Osteoblast (primary cell): Measurements from ENCODE around the gene LENG9. TPM values are rescaled to one million over a fixed set of nuclear protein-coding genes. Genes with fewer than 3 reads are reported as not detected.

ENCODE experiments used
- DNase-seq: peaks from one replicate; pipeline ENCODE4 v3.0.0; 2011; ENCODE audit warnings: low spot score, mixed read lengths; ENCODE audit not compliant: insufficient read length; ENCODE audit errors: missing footprints
- H2AFZ ChIP-seq: 2 replicates; pipeline ENCODE4 v1.6.0; 2011; ENCODE audit warnings: mild to moderate bottlenecking, low read length
- H3K27ac ChIP-seq: 2 replicates; pipeline ENCODE4 v1.5.1; 2011; ENCODE audit warnings: mild to moderate bottlenecking, low read depth, low read length, moderate library complexity
- H3K27me3 ChIP-seq: 2 replicates; pipeline ENCODE4 v1.6.0; 2012; ENCODE audit warnings: mild to moderate bottlenecking, control low read depth, inconsistent platforms, low read length, moderate library complexity; ENCODE audit not compliant: insufficient read depth
- H3K36me3 ChIP-seq: 2 replicates; pipeline ENCODE4 v1.5.1; 2011; ENCODE audit warnings: mild to moderate bottlenecking, low read length, control low read depth, moderate library complexity; ENCODE audit not compliant: insufficient read depth
- H3K4me1 ChIP-seq: 2 replicates; pipeline ENCODE4 v1.5.1; 2011; ENCODE audit warnings: mild to moderate bottlenecking, low read length, control low read depth, moderate library complexity; ENCODE audit not compliant: insufficient read depth
- H3K4me2 ChIP-seq: 2 replicates; pipeline ENCODE4 v1.6.0; 2011; ENCODE audit warnings: mild to moderate bottlenecking, low read length; ENCODE audit not compliant: insufficient read depth
- H3K4me3 ChIP-seq: fragments of 200-600 bp; sonication (generic); 3 replicates; pipeline ENCODE4 v1.5.1; 2012; ENCODE audit warnings: mild to moderate bottlenecking, low read length, inconsistent platforms; ENCODE audit not compliant: insufficient read depth
- H3K79me2 ChIP-seq: 2 replicates; pipeline ENCODE4 v1.6.0; 2012; ENCODE audit warnings: mild to moderate bottlenecking, low read length, control low read depth, inconsistent platforms; ENCODE audit not compliant: insufficient read depth
- H3K9me3 ChIP-seq: 2 replicates; pipeline ENCODE4 v1.5.1; 2011; ENCODE audit warnings: low read depth, low read length, control low read depth
- H4K20me1 ChIP-seq: 2 replicates; pipeline ENCODE4 v1.6.0; 2012; ENCODE audit warnings: mild to moderate bottlenecking, low read length, control low read depth; ENCODE audit not compliant: insufficient read depth
- total RNA-seq: library from RNA; depleted of rRNA; stranded (reverse); fragments of >200 nt; gene quantifications from 2 replicates; pipeline ENCODE4 v1.2.3, GENCODE V29; 2012
- TF ChIP-seq, protein P1 (sequence below): IDR thresholded peaks from 2 replicates; pipeline ENCODE4 v1.5.1; 2011; ENCODE audit warnings: mild to moderate bottlenecking, low read depth, low read length, moderate library complexity; ENCODE audit errors: extremely low read depth

LENG9 gene
- total RNA-seq, 1 donor: 21.4 TPM

DNA sequence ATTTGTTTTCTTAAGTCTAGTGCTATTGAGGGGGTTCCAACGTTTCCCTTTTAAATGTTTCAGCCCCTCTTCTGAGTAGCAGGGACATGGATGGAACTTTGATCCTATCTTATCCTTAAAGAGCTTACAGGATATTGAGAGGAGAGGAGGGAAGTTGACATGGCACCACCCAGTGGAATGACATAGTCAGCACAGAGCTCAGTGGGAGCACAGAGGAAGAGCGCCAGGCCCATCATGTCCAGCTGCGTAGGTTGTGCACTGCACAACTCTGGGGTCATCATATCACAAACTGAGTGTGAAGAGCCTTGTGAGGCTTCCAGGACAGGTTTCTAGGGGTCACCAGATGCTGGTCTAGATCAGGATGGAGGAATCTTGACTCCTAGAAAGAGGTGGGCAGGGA is 14.1 kb upstream of the LENG9 start:
- no peak overlapping the region for H3K27ac ChIP-seq
- peaks cover 3% of the 10 kb centered on the region for H3K27me3 ChIP-seq
- TF ChIP-seq, protein P1, sequence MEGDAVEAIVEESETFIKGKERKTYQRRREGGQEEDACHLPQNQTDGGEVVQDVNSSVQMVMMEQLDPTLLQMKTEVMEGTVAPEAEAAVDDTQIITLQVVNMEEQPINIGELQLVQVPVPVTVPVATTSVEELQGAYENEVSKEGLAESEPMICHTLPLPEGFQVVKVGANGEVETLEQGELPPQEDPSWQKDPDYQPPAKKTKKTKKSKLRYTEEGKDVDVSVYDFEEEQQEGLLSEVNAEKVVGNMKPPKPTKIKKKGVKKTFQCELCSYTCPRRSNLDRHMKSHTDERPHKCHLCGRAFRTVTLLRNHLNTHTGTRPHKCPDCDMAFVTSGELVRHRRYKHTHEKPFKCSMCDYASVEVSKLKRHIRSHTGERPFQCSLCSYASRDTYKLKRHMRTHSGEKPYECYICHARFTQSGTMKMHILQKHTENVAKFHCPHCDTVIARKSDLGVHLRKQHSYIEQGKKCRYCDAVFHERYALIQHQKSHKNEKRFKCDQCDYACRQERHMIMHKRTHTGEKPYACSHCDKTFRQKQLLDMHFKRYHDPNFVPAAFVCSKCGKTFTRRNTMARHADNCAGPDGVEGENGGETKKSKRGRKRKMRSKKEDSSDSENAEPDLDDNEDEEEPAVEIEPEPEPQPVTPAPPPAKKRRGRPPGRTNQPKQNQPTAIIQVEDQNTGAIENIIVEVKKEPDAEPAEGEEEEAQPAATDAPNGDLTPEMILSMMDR: peak; percentile 10
- H3K9me3 ChIP-seq: no peaks in the 10 kb centered on the region
- peaks cover 5% of the 10 kb centered on the region for H3K4me1 ChIP-seq
- peak; percentile 67 for DNase-seq
- H3K4me2 ChIP-seq: no peak overlapping the region
- H2AFZ ChIP-seq: no peak overlapping the region
- H3K79me2 ChIP-seq: no peaks in the 10 kb centered on the region
- H3K4me3 ChIP-seq: no peak overlapping the region
- H3K36me3 ChIP-seq: no peaks in the 10 kb centered on the region
- no peaks in the 10 kb centered on the region for H4K20me1 ChIP-seq

DNA sequence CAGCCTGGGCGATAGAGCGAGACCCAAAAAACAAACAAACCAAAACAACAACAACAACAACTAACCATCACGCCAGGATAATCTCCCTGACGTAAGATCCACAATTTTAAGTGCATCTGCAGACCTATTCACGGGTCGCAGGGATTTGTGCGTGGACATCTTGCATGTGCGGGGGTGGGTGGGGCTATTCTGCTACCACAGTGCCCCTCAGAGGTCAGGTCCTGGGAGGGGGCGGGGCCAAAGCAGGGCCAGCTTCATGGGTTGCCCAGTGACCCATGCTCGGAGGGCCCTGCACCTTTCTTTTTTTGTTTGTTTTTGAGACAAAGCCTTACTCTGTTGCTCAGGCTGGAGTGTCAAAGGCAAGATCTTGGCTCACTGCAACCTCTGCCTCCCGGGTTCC is 12.1 kb upstream of the LENG9 start:
- Histone ChIP-seq H3K4me3 (no peak overlapping the region), H4K20me1 (no peaks in the 10 kb centered on the region), H3K27ac (no peak overlapping the region), H3K9me3 (no peaks in the 10 kb centered on the region), H2AFZ (no peak overlapping the region), H3K4me1 (peaks cover 7% of the 10 kb centered on the region), H3K79me2 (no peaks in the 10 kb centered on the region), H3K36me3 (no peaks in the 10 kb centered on the region), H3K4me2 (no peak overlapping the region), H3K27me3 (peaks cover 9% of the 10 kb centered on the region)
- peak; percentile 47 for DNase-seq
- TF ChIP-seq, protein P1: no peak

DNA sequence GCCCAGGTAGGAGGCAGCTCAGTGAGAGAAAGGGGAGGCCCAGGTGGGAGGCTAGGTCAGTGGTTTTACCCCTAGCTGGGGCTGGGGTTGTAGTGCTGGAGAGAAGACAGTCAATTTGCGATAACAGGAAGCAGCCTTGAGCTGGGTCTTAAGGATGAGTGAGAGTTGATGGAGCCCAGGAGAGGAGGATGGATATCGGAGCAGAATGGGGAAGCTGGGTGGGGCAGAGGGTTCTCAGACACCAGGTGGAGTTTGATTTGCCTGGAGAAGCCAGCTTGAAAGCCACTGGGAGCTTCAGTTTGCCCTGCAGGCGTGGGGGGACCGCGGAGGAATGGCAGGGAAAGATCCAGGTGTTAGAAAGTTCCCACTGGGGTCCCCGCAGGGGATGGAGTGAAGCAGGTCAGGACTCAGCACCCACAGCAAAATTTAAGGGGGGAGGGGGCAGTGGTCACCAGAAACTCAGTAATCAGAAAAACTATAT is 10.4 kb upstream of the LENG9 start:
- TF ChIP-seq, protein P1: no peak
- H3K27me3 ChIP-seq: peaks cover 6% of the 10 kb centered on the region
- peak; percentile 38 for DNase-seq
- H3K27ac ChIP-seq: no peak overlapping the region
- H3K36me3 ChIP-seq: no peaks in the 10 kb centered on the region
- H3K4me3 ChIP-seq: peak overlapping the region; percentile 74
- H3K4me2 ChIP-seq: peak overlapping the region; percentile 87
- H3K9me3 ChIP-seq: no peaks in the 10 kb centered on the region
- H3K4me1 ChIP-seq: peaks cover 7% of the 10 kb centered on the region
- no peaks in the 10 kb centered on the region for H3K79me2 ChIP-seq
- H4K20me1 ChIP-seq: no peaks in the 10 kb centered on the region
- H2AFZ ChIP-seq: peak overlapping the region; percentile 92

- Histone ChIP-seq H2AFZ (peak within 1 kb of the TSS; percentile 92), H3K27ac (no peak within 1 kb of the TSS), H3K4me1 (peaks cover 7% of the 10 kb centered on the region), H3K36me3 (no peaks in the 10 kb centered on the region), H3K79me2 (no peaks in the 10 kb centered on the region), H3K4me3 (peak within 1 kb of the TSS; percentile 74), H3K4me2 (peak within 1 kb of the TSS; percentile 87), H3K27me3 (peaks cover 6% of the 10 kb centered on the region), H4K20me1 (no peaks in the 10 kb centered on the region), H3K9me3 (no peaks in the 10 kb centered on the region)
- TF ChIP-seq, protein P1: no peak
- DNase-seq: peak; percentile 98
Observed at GRCh38 chr19:54473071-54473891, 9.7 kb upstream of the LENG9 start, which contains the start of gene CDC42EP5. Gene CDC42EP5, minus strand, starts transcription at chr19:54473296. Its CDS starts 7,749 bp downstream, at chr19:54465547.
